ENCODE results near the gene SLC27A4. TPM values are rescaled to one million over a fixed set of nuclear protein-coding genes. Genes with fewer than 3 reads are reported as not detected.

The SLC27A4 gene
- total and polyA plus RNA-seq, 9 donors = 4.8 to 22.4 (median 10.8) TPM

- no peaks in the 10 kb centered on the region for H3K27me3 ChIP-seq
- TF ChIP-seq POLR2A (IDR thresholded peaks at IDR 0.05) = no peak
- TF ChIP-seq, protein P1, sequence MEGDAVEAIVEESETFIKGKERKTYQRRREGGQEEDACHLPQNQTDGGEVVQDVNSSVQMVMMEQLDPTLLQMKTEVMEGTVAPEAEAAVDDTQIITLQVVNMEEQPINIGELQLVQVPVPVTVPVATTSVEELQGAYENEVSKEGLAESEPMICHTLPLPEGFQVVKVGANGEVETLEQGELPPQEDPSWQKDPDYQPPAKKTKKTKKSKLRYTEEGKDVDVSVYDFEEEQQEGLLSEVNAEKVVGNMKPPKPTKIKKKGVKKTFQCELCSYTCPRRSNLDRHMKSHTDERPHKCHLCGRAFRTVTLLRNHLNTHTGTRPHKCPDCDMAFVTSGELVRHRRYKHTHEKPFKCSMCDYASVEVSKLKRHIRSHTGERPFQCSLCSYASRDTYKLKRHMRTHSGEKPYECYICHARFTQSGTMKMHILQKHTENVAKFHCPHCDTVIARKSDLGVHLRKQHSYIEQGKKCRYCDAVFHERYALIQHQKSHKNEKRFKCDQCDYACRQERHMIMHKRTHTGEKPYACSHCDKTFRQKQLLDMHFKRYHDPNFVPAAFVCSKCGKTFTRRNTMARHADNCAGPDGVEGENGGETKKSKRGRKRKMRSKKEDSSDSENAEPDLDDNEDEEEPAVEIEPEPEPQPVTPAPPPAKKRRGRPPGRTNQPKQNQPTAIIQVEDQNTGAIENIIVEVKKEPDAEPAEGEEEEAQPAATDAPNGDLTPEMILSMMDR (IDR thresholded peaks at IDR 0.05) = no peak
- TF ChIP-seq EP300 (IDR thresholded peaks at IDR 0.05) = no peak
- no peak overlapping the region for H3K4me3 ChIP-seq
- no peak overlapping the region for H3K27ac ChIP-seq
- intact Hi-C loops (cut with DNase I) = no loop called here
- DNase-seq = no peak
- no peaks in the 10 kb centered on the region for H3K9me3 ChIP-seq
- peaks cover 1% of the 10 kb centered on the region for H3K4me1 ChIP-seq (ENCODE audit: insufficient read depth)
- H3K36me3 ChIP-seq = no peaks in the 10 kb centered on the region
- 76 to 80% (median 80%) methylated on average over 9 of the region's 9 CpGs for WGBS, 3 donors
These were observed 33.9 kb downstream of the SLC27A4 start for GRCh38 chr9:128374221-128374675.

- H3K27ac ChIP-seq = no peak overlapping the region
- H3K4me3 ChIP-seq = no peak overlapping the region
- H3K27me3 ChIP-seq = no peaks in the 10 kb centered on the region
- TF ChIP-seq, protein P1 (IDR thresholded peaks at IDR 0.05) = no peak
- no peak for TF ChIP-seq POLR2A (IDR thresholded peaks at IDR 0.05)
- TF ChIP-seq EP300 (IDR thresholded peaks at IDR 0.05) = no peak
- H3K4me1 ChIP-seq (ENCODE audit: insufficient read depth) = peaks cover 1% of the 10 kb centered on the region
- WGBS, 3 donors = 48 to 54% (median 54%) methylated on average over 5 of the region's 5 CpGs
- H3K36me3 ChIP-seq = no peaks in the 10 kb centered on the region
- intact Hi-C loops (cut with DNase I) = no loop called here
- no peak for DNase-seq
- no peaks in the 10 kb centered on the region for H3K9me3 ChIP-seq
These were observed 35.5 kb downstream of the SLC27A4 start for GRCh38 chr9:128375865-128376264.

- Histone ChIP-seq H3K9me3 (no peaks in the 10 kb centered on the region), H3K4me1 (ENCODE audit: insufficient read depth) (no peaks in the 10 kb centered on the region), H3K27me3 (no peaks in the 10 kb centered on the region), H3K36me3 (no peaks in the 10 kb centered on the region), H3K27ac (no peak overlapping the region), H3K4me3 (no peak overlapping the region)
- TF ChIP-seq EP300 (IDR thresholded peaks at IDR 0.05) (no peak), POLR2A (IDR thresholded peaks at IDR 0.05) (no peak)
- TF ChIP-seq, protein P1 (IDR thresholded peaks at IDR 0.05) = no peak
- DNase-seq = no peak
- intact Hi-C loops (cut with DNase I) = no loop called here
- WGBS, 3 donors = 56 to 66% (median 65%) methylated on average over 6 of the region's 6 CpGs
These were observed 41.9 kb downstream of the SLC27A4 start for GRCh38 chr9:128382261-128382660.

DNA sequence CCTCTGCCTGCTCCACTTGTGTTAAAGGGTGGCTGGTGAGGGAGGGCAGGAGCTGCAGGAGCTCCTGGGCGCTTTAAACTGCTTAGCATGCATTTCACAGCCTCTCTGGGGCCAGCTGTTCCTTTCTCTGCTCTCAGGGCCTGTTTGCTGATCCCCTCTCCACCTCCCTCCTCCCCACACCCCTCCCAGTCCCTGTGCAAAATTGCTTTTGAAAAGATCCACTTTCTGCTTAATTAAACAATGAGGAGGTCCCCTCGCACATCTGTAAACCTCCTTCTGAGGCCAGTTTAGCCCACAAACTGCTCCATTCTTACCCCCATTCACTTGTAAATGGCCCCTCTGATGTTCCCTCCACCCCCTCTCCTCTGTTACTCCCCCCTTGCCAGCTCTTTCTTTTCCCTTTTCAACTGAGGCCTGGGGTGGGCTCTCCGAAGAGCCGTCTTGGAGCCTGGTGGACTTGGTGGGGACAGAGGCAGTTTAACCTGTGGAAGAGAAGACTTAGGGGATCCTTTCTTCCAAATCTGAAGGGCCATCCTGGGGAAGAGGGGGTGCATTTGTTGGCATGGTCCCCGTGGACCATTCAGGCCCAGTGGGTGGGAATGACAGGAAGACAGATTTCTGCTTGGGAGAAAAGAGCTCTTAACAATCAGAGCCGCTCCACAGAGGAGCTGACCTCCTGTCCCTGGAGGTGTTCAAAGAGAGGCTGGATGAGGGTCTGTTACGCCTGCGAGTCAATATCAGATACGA is 42.9 kb downstream of the SLC27A4 start:
- no peak for DNase-seq
- intact Hi-C loops (cut with DNase I) = no loop called here
- H3K4me3 ChIP-seq = no peak overlapping the region
- TF ChIP-seq, protein P1 (IDR thresholded peaks at IDR 0.05) = no peak
- no peak for TF ChIP-seq EP300 (IDR thresholded peaks at IDR 0.05)
- TF ChIP-seq POLR2A (IDR thresholded peaks at IDR 0.05) = no peak
- H3K9me3 ChIP-seq = no peaks in the 10 kb centered on the region
- 78 to 80% (median 78%) methylated on average over 9 of the region's 9 CpGs for WGBS, 3 donors
- no peak overlapping the region for H3K27ac ChIP-seq
- no peaks in the 10 kb centered on the region for H3K27me3 ChIP-seq
- no peaks in the 10 kb centered on the region for H3K36me3 ChIP-seq
- H3K4me1 ChIP-seq (ENCODE audit: insufficient read depth) = no peaks in the 10 kb centered on the region

Data from ovary (tissue), 9 donors.